Measurements from ENCODE around the gene MVB12B.

The MVB12B gene

DNA sequence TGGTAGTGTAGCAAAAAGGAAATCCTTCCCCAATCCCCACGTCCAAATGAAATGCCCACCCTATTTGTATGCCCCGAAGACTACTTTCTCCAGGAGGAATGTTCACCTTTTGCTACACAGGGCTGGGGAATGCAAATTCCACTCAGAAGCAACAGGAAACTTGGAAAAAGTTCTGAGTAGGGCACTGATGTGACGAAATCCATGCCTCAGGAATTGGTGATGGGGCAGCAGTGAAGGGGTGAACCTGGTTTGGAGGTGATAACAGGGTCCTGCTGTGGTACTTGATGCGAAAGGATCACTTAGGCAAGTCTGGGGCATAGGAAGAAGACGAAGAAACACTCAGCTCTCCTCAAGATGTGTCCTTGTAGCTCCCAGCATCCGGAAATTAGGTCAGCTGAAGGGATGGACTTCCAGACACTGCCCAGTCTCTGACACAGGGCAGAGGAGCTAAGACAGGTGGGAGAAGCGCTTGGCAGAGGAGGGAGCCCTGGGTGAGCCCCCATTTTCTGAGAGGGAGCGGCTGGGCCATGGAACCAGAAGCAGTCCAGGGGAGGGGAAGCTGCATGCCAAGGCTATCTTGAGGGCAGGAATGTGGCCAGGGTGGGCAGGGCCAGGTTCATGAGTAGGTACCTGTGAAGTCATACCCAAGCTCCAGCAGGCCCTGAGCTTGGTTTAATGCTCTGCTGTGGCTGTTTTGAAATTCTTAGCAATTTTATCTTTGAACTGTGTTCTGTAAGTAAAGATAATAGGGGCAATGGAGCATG lies 22.2 kb upstream of the MVB12B start:
- Histone ChIP-seq H3K4me3 (replicated peaks; ENCODE audit: insufficient read depth, low read length) (no peak overlapping the region), H3K27ac (replicated peaks) (no peak overlapping the region), H3K27me3 (ENCODE audit: insufficient read depth, poor library complexity, severe bottlenecking) (no peaks in the 10 kb centered on the region)
- TF ChIP-seq SPI1 (IDR thresholded peaks at IDR 0.05; ENCODE audit: borderline replicate concordance, low read depth) (no peak), GABPA (IDR thresholded peaks at IDR 0.05; ENCODE audit: low read depth) (no peak)
- TF ChIP-seq, protein P1, sequence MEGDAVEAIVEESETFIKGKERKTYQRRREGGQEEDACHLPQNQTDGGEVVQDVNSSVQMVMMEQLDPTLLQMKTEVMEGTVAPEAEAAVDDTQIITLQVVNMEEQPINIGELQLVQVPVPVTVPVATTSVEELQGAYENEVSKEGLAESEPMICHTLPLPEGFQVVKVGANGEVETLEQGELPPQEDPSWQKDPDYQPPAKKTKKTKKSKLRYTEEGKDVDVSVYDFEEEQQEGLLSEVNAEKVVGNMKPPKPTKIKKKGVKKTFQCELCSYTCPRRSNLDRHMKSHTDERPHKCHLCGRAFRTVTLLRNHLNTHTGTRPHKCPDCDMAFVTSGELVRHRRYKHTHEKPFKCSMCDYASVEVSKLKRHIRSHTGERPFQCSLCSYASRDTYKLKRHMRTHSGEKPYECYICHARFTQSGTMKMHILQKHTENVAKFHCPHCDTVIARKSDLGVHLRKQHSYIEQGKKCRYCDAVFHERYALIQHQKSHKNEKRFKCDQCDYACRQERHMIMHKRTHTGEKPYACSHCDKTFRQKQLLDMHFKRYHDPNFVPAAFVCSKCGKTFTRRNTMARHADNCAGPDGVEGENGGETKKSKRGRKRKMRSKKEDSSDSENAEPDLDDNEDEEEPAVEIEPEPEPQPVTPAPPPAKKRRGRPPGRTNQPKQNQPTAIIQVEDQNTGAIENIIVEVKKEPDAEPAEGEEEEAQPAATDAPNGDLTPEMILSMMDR (IDR thresholded peaks at IDR 0.05; ENCODE audit: insufficient read depth, low read length): no peak
- no peak for DNase-seq (ENCODE audit: low read depth in 1 of 2, low spot score in 1 of 2)

GRCh38 chr9:126304971-126305320 lies 21.7 kb upstream of the MVB12B start:
- no peaks in the 10 kb centered on the region for H3K27me3 ChIP-seq (ENCODE audit: insufficient read depth, poor library complexity, severe bottlenecking)
- no peak for DNase-seq (ENCODE audit: low read depth in 1 of 2, low spot score in 1 of 2)
- H3K27ac ChIP-seq (replicated peaks): no peak overlapping the region
- no peak overlapping the region for H3K4me3 ChIP-seq (replicated peaks; ENCODE audit: insufficient read depth, low read length)
- TF ChIP-seq, protein P2, sequence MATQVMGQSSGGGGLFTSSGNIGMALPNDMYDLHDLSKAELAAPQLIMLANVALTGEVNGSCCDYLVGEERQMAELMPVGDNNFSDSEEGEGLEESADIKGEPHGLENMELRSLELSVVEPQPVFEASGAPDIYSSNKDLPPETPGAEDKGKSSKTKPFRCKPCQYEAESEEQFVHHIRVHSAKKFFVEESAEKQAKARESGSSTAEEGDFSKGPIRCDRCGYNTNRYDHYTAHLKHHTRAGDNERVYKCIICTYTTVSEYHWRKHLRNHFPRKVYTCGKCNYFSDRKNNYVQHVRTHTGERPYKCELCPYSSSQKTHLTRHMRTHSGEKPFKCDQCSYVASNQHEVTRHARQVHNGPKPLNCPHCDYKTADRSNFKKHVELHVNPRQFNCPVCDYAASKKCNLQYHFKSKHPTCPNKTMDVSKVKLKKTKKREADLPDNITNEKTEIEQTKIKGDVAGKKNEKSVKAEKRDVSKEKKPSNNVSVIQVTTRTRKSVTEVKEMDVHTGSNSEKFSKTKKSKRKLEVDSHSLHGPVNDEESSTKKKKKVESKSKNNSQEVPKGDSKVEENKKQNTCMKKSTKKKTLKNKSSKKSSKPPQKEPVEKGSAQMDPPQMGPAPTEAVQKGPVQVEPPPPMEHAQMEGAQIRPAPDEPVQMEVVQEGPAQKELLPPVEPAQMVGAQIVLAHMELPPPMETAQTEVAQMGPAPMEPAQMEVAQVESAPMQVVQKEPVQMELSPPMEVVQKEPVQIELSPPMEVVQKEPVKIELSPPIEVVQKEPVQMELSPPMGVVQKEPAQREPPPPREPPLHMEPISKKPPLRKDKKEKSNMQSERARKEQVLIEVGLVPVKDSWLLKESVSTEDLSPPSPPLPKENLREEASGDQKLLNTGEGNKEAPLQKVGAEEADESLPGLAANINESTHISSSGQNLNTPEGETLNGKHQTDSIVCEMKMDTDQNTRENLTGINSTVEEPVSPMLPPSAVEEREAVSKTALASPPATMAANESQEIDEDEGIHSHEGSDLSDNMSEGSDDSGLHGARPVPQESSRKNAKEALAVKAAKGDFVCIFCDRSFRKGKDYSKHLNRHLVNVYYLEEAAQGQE (IDR thresholded peaks at IDR 0.05; ENCODE audit: insufficient replicate concordance, low read depth): no peak
- no peak for TF ChIP-seq SPI1 (IDR thresholded peaks at IDR 0.05; ENCODE audit: borderline replicate concordance, low read depth)
- no peak for TF ChIP-seq POLR2AphosphoS5 (IDR thresholded peaks at IDR 0.05; ENCODE audit: low read depth)
- TF ChIP-seq, protein P1 (IDR thresholded peaks at IDR 0.05; ENCODE audit: insufficient read depth, low read length): no peak
- no peak for TF ChIP-seq GABPA (IDR thresholded peaks at IDR 0.05; ENCODE audit: low read depth)

DNA sequence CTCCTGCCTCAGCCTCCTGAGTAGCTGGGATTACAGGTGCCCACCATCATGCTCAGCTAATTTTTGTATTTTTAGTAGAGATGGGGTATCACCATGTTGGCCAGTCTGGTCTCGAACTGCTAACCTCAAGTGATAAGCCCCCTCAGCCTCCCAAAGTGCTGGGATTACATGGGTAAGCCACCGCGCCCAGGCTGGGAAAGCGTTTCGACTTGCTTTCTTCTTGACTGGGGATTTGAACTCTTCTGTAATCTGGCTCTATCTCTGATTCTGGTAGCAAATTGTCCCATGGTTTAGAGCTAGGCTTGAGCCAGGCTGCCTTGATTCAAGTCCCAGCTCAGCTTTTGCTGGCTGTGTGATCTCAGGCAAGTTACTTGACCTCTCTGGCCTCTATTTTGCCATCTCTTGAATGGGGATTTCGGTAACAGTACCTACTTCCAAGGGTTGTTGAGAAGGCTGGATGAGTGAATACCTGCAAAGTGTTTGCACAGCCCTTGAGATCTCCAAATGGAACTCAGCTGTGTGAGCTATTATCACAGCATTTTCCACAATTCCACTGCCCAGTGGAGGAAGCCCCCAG lies 20.5 kb upstream of the MVB12B start:
- H3K27me3 ChIP-seq (ENCODE audit: insufficient read depth, poor library complexity, severe bottlenecking): no peaks in the 10 kb centered on the region
- no peak for DNase-seq (ENCODE audit: low read depth in 1 of 2, low spot score in 1 of 2)
- TF ChIP-seq GABPA (IDR thresholded peaks at IDR 0.05; ENCODE audit: low read depth) (no peak), POLR2AphosphoS5 (IDR thresholded peaks at IDR 0.05; ENCODE audit: low read depth) (no peak), SPI1 (IDR thresholded peaks at IDR 0.05; ENCODE audit: borderline replicate concordance, low read depth) (no peak)
- TF ChIP-seq, protein P1 (IDR thresholded peaks at IDR 0.05; ENCODE audit: insufficient read depth, low read length): no peak
- TF ChIP-seq, protein P2 (IDR thresholded peaks at IDR 0.05; ENCODE audit: insufficient replicate concordance, low read depth): no peak

More for the DNA sequence above, 20.5 kb upstream of the MVB12B start:
- no peak overlapping the region for H3K27ac ChIP-seq (replicated peaks)
- H3K4me3 ChIP-seq (replicated peaks; ENCODE audit: insufficient read depth, low read length): no peak overlapping the region
